ENCODE measurements around the gene SORCS2. TPM values are rescaled to one million over a fixed set of nuclear protein-coding genes. Genes with fewer than 3 reads are reported as not detected.

SORCS2 gene
- total RNA-seq, 2 donors from 2014 or later, result 1.5 to 1.7 TPM

DNA sequence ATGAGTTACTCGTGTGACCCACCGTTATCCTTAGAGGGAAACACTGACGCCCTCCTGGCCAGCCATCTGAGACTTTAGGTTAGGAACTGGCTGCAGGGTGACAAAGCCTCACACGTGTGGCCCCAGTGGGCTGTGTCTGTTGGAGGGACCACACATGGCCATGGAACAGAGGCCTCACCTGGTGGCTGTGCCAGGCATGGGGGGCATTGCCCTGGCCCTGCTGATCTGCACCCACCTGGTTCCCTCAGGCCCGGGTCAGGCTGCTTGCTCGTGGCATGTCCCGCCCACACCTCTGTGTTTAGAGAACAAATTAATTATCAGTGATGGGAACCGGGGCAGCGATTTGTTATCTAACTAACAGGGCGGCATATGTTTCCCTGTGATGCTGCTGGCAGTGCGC is 343.3 kb downstream of the SORCS2 start:
- Histone ChIP-seq H3K9me3 (no peaks in the 10 kb centered on the region), H3K4me3 (no peak overlapping the region), H3K27me3 (no peaks in the 10 kb centered on the region), H3K27ac (no peak overlapping the region), H3K36me3 (no peaks in the 10 kb centered on the region), H3K4me1 (no peaks in the 10 kb centered on the region)
- no peak for DNase-seq (ENCODE audit: low spot score)
- TF ChIP-seq, protein P1, sequence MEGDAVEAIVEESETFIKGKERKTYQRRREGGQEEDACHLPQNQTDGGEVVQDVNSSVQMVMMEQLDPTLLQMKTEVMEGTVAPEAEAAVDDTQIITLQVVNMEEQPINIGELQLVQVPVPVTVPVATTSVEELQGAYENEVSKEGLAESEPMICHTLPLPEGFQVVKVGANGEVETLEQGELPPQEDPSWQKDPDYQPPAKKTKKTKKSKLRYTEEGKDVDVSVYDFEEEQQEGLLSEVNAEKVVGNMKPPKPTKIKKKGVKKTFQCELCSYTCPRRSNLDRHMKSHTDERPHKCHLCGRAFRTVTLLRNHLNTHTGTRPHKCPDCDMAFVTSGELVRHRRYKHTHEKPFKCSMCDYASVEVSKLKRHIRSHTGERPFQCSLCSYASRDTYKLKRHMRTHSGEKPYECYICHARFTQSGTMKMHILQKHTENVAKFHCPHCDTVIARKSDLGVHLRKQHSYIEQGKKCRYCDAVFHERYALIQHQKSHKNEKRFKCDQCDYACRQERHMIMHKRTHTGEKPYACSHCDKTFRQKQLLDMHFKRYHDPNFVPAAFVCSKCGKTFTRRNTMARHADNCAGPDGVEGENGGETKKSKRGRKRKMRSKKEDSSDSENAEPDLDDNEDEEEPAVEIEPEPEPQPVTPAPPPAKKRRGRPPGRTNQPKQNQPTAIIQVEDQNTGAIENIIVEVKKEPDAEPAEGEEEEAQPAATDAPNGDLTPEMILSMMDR (IDR thresholded peaks at IDR 0.05), result no peak

DNA sequence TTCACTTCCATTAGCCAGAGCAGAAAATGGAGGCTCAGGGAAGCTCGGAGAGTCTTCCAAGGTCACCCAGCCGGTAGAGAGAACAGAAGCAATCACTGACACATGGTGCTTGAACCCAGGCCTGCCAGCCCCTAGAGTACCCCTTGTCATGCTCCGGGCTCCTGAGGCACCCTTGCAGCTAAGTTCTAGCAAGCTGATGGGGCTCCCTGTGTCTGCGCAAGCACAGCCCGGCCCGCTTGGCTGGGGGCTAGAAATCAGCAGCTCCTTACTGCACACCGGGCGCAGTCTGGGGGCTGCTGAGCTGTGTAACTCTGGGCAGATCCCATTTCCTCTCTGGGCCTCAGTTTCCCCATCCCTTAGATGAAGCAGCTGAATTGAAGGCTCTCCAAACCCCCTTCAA is 344.5 kb downstream of the SORCS2 start:
- Histone ChIP-seq H3K36me3 (no peaks in the 10 kb centered on the region), H3K27me3 (no peaks in the 10 kb centered on the region), H3K4me1 (no peaks in the 10 kb centered on the region), H3K9me3 (no peaks in the 10 kb centered on the region), H3K27ac (no peak overlapping the region), H3K4me3 (no peak overlapping the region)
- TF ChIP-seq, protein P1 (IDR thresholded peaks at IDR 0.05), result no peak
- no peak for DNase-seq (ENCODE audit: low spot score)

DNA sequence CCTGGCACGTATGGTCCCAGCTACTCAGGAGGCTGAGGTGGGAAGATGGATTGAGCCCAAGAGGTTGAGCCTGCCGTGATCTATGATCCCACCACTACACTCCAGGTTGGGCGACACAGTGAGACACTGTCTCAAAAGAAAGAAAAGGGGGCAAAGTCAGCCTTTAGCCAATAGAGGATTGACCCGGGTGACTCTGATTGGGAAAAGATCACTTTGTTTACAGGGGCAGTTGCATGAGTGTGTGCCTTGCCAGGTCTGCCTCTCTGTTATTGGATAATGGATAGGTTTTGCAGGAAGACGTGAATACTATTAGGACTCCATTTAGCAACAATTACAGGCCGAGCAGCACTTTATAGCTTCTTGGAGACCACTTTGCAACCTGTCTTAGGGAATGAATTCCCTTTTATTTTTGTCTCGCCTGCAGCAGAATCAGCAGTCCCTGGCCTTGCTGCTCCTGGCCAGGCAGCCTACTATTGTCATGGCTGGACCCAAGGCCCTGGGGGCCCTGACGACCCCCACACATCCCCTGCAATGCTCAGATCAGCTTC is 345.6 kb downstream of the SORCS2 start:
- H3K4me1 ChIP-seq, result no peaks in the 10 kb centered on the region
- DNase-seq (ENCODE audit: low spot score), result no peak
- H3K27me3 ChIP-seq, result no peaks in the 10 kb centered on the region
- H3K36me3 ChIP-seq, result no peaks in the 10 kb centered on the region
- TF ChIP-seq, protein P1 (IDR thresholded peaks at IDR 0.05), result no peak
- no peak overlapping the region for H3K4me3 ChIP-seq
- no peak overlapping the region for H3K27ac ChIP-seq
- no peaks in the 10 kb centered on the region for H3K9me3 ChIP-seq

DNA sequence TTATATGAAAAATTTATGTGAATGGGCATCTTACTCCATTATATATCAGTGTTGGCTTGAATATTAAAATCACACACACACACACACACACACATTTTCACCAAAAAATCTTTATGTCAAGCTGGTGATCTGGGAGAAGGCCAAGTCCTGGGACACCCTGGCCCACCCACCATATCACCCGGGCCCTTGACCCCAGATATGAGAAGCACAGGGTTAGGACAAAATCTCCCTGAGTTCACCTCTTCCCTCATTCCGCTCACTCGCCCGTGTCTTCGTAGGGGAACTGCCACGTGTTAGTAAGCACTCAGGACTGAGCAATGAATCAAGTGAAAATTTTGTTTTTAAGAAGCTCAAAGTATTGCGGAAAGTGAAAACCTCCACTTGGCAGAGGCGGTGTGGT is 346.2 kb downstream of the SORCS2 start:
- H3K4me1 ChIP-seq, result no peaks in the 10 kb centered on the region
- no peaks in the 10 kb centered on the region for H3K27me3 ChIP-seq
- H3K9me3 ChIP-seq, result no peaks in the 10 kb centered on the region
- H3K4me3 ChIP-seq, result no peak overlapping the region
- H3K36me3 ChIP-seq, result no peaks in the 10 kb centered on the region
- TF ChIP-seq, protein P1 (IDR thresholded peaks at IDR 0.05), result no peak
- no peak for DNase-seq (ENCODE audit: low spot score)
- no peak overlapping the region for H3K27ac ChIP-seq

DNA sequence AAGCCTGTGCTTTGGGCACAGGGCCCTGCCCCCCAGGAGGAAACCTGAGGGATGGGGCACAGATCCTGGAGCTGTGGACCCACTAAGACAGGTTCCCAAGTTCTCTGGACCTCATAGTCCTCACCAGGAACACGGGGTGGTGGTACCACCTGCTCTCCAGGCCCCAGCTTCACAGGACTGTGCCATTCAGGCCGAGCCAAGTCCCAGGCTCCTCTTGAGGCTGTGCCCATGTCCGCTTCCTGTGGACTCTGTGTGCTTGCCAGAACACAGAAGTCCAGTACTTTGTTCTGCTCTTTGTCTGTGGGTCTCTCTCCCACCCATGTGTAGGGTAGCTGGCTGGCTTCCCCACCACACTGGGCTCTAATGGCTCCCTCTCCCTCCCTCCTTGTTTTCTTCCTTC is 346.8 kb downstream of the SORCS2 start:
- no peak overlapping the region for H3K27ac ChIP-seq
- TF ChIP-seq, protein P1 (IDR thresholded peaks at IDR 0.05), result no peak
- no peak overlapping the region for H3K4me3 ChIP-seq
- DNase-seq (ENCODE audit: low spot score), result no peak
- no peaks in the 10 kb centered on the region for H3K9me3 ChIP-seq
- no peaks in the 10 kb centered on the region for H3K36me3 ChIP-seq
- no peaks in the 10 kb centered on the region for H3K4me1 ChIP-seq
- H3K27me3 ChIP-seq, result no peaks in the 10 kb centered on the region

DNA sequence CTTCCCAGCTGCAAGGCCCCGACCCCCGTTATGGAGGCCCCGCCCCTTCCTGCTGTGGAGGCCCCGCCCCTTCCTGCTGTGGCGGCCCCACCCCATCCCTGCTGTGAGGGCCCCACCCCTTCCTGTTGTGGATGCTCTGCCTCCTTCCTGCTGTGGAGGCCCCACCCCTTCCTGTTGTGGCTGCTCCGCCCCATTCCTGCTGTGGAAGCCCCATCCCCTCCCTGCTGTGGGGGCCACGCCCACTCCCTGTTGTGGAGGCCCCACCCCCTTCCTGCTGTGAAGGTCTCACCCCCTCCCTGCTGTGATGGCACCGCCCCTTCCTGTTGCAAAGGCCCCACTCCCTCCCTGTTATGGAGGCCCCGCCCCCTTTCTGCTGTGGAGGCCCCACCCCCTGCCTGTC is 347.3 kb downstream of the SORCS2 start:
- no peaks in the 10 kb centered on the region for H3K9me3 ChIP-seq
- no peaks in the 10 kb centered on the region for H3K4me1 ChIP-seq
- no peak for DNase-seq (ENCODE audit: low spot score)
- H3K36me3 ChIP-seq, result no peaks in the 10 kb centered on the region
- H3K27ac ChIP-seq, result no peak overlapping the region
- TF ChIP-seq, protein P1 (IDR thresholded peaks at IDR 0.05), result no peak
- H3K4me3 ChIP-seq, result no peak overlapping the region
- no peaks in the 10 kb centered on the region for H3K27me3 ChIP-seq
